HG03064 (cell line): ENCODE data around the gene AK3.
A peak's percentile ranks its signal among the peaks of the same experiment; 100 is the strongest.
"Not testable (repeated sequence)": the region's sequence is repeated elsewhere in the genome, so short reads cannot be mapped to it uniquely, and the experiment has no call there.

Experiments used
- ATAC-seq: cut with Tn5 transposase; IDR thresholded peaks from one replicate; pipeline ENCODE4 v1.9.1; 2021; ENCODE audit warnings: low read depth; ENCODE audit not compliant: unreplicated experiment

AK3 gene

DNA sequence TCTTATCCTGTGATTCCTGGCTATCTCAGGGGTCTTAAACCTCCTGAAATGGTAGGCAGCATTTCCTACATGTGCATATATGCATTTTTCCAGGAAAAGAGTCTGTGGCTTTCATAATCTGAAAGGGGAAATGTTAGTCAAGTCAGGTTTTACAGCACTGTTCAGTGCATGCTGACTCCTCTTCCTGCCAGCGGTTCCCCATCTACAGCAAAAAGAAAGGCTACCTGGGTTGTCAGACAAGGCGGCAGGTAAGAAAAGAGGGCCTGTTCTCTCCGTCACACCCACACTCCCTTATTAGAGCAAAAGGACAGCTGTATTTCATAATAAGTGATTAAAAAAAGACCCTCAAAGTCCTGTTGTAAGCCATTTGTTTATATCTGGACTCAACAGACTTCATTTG, 70.4 kb downstream of the AK3 start:
- no peak for ATAC-seq

DNA sequence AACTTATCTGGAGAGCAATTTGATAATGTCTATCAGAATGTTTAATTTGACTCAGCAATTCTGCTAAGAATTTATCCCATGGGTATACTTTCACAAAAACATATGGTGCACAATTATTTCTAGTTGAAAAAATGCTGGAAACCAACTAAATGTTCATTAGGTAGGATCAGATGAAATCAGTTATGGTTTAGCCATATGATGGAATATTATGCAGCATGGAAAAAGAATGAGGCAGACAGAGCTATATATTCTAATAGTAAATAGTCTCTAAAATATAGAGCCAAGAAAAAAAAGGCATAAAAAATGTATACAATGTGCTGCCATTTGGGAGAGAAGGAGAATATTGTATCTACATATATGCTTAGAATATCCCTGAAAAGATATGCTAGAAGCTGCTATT, 71.1 kb downstream of the AK3 start:
- no peak for ATAC-seq

DNA sequence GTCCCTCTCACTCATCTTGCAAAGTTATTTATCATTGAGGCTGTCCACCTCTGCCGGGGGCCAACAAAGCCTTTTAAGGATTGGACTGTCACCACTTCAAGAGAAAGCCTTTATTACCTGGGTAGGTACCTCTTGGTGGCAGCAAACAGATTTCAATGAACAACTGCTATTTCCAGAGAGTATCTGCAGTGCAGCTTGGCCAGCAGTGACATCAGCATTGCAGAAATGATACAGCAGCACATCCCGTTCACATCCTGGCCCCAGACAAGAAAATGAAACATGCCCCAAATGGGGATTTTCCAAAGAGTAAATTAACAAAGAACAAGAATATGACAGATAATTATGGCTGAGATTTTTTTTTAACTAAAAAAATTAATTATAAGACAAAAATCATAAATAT, 72.4 kb downstream of the AK3 start:
- no peak for ATAC-seq

DNA sequence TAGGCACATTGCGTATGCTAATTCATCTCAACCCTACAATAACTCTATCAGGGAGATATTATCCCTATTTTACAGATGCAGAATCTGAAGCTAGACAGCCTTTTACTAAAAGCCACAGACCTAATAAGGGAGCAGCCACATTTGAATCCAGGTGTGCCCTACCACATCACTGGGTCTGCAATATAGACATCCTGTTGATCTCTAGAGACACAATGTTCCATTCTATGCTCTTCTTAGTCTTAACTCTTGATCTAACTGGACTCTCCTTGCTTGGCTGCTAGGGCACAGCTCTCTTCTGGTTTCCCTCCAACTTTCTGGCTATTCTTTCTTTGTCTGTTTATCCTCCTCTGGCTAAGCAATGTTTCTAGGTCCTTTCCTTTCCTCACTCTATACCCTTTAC, 73.3 kb downstream of the AK3 start:
- ATAC-seq: no peak

DNA sequence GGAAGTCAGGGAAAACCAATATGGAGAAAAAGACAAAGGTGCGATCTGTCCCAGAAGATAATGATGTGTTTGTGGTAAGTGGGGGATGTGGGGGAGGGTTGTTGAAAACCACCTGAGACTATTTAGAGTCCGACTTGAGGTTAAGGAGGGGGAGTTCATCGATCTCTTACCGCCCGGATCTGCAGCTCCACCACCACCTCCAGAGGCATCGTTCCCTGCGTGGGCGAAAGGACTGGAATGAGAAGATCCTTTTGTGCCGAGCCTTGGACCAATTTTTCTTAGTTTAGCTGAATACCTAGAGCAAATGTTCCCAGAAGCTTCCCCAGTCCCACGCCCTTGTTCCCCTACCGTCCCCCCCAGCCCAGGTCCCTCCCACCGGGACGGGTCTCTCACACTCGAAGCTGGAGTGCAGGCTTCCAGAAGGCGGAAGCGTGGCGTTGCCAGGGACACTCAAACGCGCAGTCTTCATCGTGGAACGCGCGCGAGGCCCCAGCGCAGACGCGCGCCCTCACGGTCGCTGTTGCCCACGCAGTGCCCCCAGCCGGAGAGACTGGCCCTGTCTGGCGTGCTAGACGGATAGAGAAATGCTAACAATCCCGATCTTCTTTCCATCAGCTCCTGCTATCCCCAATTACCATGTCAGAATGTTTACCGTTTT, 74.8 kb downstream of the AK3 start, which contains the start of gene SPATA6L:
Gene SPATA6L, minus strand, starts transcription at position 439 of the 658 bp plus-strand sequence. Its CDS starts 230 bp downstream, at position 209.
- no peak for ATAC-seq

DNA sequence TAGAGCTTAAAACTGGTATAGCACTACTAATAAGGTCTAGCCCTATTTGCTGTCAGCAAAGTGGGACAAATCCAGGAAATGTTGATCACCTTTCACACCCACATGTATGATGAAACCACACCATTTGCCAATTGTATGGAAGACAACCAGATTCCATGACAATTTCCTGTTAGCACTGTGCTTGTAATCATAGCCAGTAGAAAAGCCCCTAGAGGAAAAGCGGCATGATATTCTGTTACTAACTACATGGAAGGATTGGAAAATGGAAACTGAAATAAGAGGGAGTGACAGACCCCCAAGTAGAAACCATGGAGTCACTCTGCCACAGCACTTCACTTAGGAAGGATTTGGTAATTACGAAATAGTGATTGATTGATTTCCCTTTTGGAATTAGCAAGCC, 75.6 kb downstream of the AK3 start:
- ATAC-seq: no peak

DNA sequence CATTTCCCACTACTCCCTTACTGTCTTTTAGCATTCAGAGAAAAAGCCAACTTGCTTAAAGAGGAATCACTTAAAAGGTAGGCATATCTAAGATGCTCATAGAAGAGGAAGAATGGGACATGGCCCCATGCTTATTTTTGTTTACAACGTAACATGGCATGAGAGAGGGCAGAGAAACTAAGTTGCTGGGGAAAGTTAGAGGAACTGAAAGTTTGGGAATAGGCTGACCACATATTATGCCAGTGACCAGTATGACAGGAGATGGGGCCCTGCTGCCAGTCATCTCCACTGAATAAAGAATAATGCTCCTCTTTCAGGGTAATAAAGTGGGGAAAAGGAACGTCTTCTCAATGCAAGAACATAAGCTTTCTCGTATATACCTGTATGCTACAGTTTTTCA, 77.0 kb downstream of the AK3 start:
- ATAC-seq: no peak

DNA sequence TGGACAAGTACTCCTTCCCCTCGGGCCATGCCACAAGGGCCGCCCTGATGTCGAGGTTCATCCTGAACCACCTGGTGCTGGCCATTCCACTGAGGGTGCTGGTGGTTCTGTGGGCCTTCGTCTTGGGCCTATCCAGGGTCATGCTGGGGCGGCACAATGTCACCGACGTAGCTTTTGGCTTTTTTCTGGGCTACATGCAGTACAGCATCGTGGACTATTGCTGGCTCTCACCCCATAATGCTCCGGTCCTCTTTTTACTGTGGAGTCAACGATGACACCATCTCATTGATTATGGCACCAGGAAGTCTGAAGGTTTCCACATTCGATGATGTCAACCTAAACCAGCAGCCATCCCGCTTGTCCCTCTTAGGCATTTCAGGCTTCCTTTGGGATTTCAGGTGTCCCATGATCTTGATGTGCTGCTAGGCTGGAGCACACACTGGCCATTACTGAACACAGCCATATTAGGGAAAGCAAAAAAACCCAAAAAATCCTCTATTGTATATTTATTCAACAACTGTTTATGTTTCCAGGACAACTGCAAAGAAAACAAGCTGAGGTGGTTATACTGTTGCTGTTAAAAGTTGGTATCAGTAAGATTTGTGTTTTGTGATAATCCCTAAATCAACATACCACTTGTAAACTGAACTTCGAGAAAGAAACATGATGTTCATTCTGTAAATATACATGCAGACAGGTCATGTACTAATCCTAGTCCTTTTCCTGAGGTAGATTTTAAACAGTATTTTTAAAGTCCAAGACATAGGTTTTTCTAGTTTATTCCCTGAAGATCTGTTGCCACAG, 77.8 kb downstream of the AK3 start:
- ATAC-seq: no peak

DNA sequence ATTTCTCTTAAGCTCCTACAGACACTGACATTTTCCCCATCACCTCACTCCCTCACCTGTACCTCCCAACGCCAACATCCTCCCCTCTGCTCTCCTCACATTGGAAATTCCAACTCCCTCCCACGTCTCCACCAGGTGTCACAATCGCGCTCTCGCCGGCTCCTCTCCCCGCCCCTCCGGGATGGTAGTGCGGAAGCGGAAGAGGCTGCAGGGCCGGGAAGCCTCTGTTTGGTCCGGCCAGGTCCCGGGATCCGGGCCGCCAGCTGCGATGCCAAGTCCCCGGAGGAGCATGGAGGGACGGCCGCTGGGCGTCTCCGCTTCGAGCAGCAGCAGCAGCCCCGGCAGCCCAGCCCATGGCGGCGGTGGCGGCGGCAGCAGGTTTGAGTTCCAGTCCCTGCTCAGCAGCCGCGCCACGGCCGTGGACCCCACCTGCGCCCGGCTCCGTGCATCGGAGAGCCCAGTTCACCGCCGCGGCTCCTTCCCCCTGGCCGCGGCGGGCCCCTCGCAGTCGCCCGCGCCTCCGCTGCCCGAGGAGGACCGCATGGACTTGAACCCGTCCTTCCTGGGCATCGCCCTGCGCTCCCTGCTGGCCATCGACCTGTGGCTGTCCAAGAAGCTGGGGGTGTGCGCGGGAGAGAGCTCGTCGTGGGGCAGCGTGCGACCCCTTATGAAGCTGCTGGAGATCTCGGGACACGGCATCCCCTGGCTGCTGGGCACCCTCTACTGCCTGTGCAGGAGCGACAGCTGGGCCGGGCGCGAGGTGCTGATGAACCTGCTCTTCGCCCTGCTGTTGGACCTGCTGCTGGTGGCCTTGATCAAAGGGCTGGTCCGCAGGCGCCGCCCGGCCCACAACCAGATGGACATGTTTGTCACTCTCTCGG, 78.7 kb downstream of the AK3 start, which contains the start of gene PLPP6:
Gene PLPP6, plus strand, starts transcription at position 187 of the 881 bp plus-strand sequence. Its CDS starts 82 bp downstream, at position 269.
- peak; percentile 88 for ATAC-seq

DNA sequence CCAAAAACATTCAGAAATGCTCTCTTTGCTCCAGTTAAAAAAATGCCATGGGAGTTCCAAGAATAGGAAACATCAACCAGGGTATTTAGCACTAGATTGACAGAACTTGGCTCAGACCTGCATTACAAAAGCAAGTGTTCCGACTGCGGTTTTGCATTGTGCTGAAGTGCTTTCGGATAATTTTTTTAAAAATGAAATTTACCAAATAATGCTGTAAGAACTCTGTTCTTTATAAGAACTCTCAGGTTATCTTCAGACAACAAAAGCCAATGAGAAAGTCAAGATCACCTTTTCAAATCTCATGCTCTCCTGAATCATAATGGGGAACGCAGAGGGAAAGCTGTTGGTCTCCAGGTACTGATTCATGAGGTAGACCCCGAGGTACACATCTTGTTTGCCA, 79.4 kb downstream of the AK3 start:
- ATAC-seq: no peak

DNA sequence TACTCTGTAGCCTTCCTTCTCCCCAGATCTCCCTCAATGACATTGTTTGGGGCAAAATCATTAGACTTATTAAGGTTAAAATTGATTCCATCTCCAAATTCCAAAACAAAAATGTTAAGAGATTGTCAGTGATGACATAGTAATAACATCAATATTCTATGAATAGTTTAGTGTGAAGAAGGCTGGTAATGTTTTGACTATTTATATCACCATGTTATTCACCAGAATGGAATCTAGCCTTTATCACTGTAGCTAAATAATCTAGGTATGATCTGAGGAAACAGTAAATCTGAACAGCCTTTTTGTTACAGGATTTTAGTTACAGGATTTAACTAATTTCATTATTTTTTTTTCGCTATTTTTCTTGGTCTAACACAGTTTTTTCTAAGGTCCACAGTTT, 79.8 kb downstream of the AK3 start:
- ATAC-seq: no peak

DNA sequence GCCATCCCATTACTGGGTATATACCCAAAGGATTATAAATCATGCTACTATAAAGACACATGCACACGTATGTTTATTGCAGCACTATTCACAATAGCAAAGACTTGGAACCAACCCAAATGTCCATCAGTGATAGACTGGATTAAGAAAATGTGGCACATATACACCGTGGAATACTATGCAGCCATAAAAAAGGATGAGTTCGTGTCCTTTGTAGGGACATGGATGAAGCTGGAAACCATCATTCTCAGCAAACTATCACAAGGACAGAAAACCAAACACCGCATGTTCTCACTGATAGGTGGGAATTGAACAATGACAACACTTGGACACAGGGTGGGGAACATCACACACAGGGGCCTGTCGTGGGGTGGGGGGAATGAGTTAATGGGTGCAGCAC, 80.3 kb downstream of the AK3 start:
- not testable (repeated sequence) for ATAC-seq
